GM23338 (cell line): ENCODE data around the gene LRIG1. TPM values are rescaled to one million over a fixed set of nuclear protein-coding genes. Genes with fewer than 3 reads are reported as not detected.
A peak's percentile ranks its signal among the peaks of the same experiment; 100 is the strongest.

Experiments used
- ATAC-seq: fragments of 200-7000 bp; cut with Tn5 transposase; 3 replicates; pipeline ENCODE4 v1.9.1; 2020
- DNase-seq: peaks from one replicate; pipeline ENCODE4 v3.0.0-alpha.2; 2015; ENCODE audit warnings: low spot score
- H2AFZ ChIP-seq: fragments of 200-600 bp; sonication (generic); 2 replicates; pipeline ENCODE4 v1.8.0; 2016; ENCODE audit warnings: antibody characterized with exemption, mild to moderate bottlenecking, moderate library complexity
- H3F3A ChIP-seq: fragments of 200-600 bp; sonication (generic); replicated peaks from 2 replicates; pipeline ENCODE4 v1.8.0; 2017; ENCODE audit warnings: antibody characterized with exemption, mixed run types, low read depth
- H3K27ac ChIP-seq: fragments of 200-600 bp; sonication (generic); 2 replicates; pipeline ENCODE4 v1.6.1; 2016; ENCODE audit warnings: low read depth
- H3K27me3 ChIP-seq: fragments of 200-600 bp; sonication (generic); 2 replicates; pipeline ENCODE4 v1.8.0; 2016; ENCODE audit warnings: mild to moderate bottlenecking, mixed run types, moderate library complexity; ENCODE audit not compliant: insufficient read depth
- H3K36me3 ChIP-seq: fragments of 200-600 bp; sonication (generic); 2 replicates; pipeline ENCODE4 v1.8.0; 2016; ENCODE audit warnings: mild to moderate bottlenecking; ENCODE audit not compliant: insufficient read depth
- H3K4me1 ChIP-seq: fragments of 200-600 bp; sonication (generic); 2 replicates; pipeline ENCODE4 v1.8.0; 2016; ENCODE audit warnings: mild to moderate bottlenecking, moderate library complexity; ENCODE audit not compliant: insufficient read depth
- H3K4me2 ChIP-seq: fragments of 200-600 bp; sonication (generic); 2 replicates; pipeline ENCODE4 v1.7.1; 2017; ENCODE audit warnings: mixed run types
- H3K4me3 ChIP-seq: fragments of 200-600 bp; sonication (generic); 2 replicates; pipeline ENCODE4 v1.6.1; 2016; ENCODE audit warnings: mixed run types
- H3K79me2 ChIP-seq: fragments of 200-600 bp; sonication (generic); replicated peaks from 2 replicates; pipeline ENCODE4 v1.8.0; 2017; ENCODE audit warnings: mild to moderate bottlenecking; ENCODE audit not compliant: insufficient read depth
- H3K9me2 ChIP-seq: fragments of 200-600 bp; sonication (generic); 2 replicates; pipeline ENCODE4 v1.8.0; 2017; ENCODE audit not compliant: insufficient read depth
- H4K20me1 ChIP-seq: fragments of 200-600 bp; sonication (generic); replicated peaks from 2 replicates; pipeline ENCODE4 v1.8.0; 2017; ENCODE audit warnings: mild to moderate bottlenecking; ENCODE audit not compliant: insufficient read depth
- H3K27ac Mint-ChIP-seq: 2 replicates; pipeline ENCODE4 v1.8.0; 2020; ENCODE audit warnings: inconsistent platforms, mild to moderate bottlenecking, moderate library complexity, mixed read lengths
- H3K27me3 Mint-ChIP-seq: 3 replicates; pipeline ENCODE4 v1.8.0; 2022; ENCODE audit warnings: low read depth, mild to moderate bottlenecking, moderate library complexity, mixed read lengths, inconsistent platforms; ENCODE audit not compliant: insufficient read depth, poor library complexity
- H3K36me3 Mint-ChIP-seq: 3 replicates; pipeline ENCODE4 v1.8.0; 2021; ENCODE audit warnings: low read depth, mild to moderate bottlenecking, inconsistent platforms, moderate library complexity, mixed read lengths
- H3K4me1 Mint-ChIP-seq: 3 replicates; pipeline ENCODE4 v1.8.0; 2020; ENCODE audit warnings: mild to moderate bottlenecking, inconsistent platforms, mixed read lengths
- H3K4me3 Mint-ChIP-seq: 3 replicates; pipeline ENCODE4 v1.8.0; 2021; ENCODE audit warnings: moderate library complexity, mild to moderate bottlenecking, inconsistent platforms, mixed read lengths
- H3K9me3 Mint-ChIP-seq: 3 replicates; pipeline ENCODE4 v1.8.0; 2020; ENCODE audit warnings: moderate library complexity, mild to moderate bottlenecking, inconsistent platforms, mixed read lengths
- CREB1 ChIP-seq: fragments of 250-450 bp; sonication (Bioruptor Pico); IDR thresholded peaks from 2 replicates; pipeline ENCODE4 v1.5.0; 2020; ENCODE audit warnings: low read depth, mild to moderate bottlenecking, moderate library complexity
- CTCF ChIP-seq, 2 experiments: fragments of 200-600 bp in 1 of 2; sonication (generic) in 1 of 2; conservative IDR thresholded peaks; 2 replicates each; pipeline versions ENCODE4 v1.5.1 to v1.6.1; 2016 to 2017; ENCODE audit warnings: antibody characterized with exemption in 2 of 2, low read depth in 2 of 2, mild to moderate bottlenecking in 2 of 2, moderate library complexity in 1 of 2
- ETS1 ChIP-seq: IDR thresholded peaks from 2 replicates; pipeline ENCODE4 v1.6.1; 2016; ENCODE audit warnings: antibody characterized with exemption
- EZH2 ChIP-seq: fragments of 200-600 bp; sonication (generic); IDR thresholded peaks from one replicate; pipeline ENCODE4 v1.8.0; 2017; ENCODE audit warnings: antibody characterized with exemption, mild to moderate bottlenecking, low read depth; ENCODE audit not compliant: unreplicated experiment
- EZH2phosphoT487 ChIP-seq: fragments of 200-600 bp; sonication (generic); IDR thresholded peaks from one replicate; pipeline ENCODE4 v1.8.1; 2018; ENCODE audit warnings: antibody characterized with exemption; ENCODE audit not compliant: unreplicated experiment
- JUNB ChIP-seq: IDR thresholded peaks from one replicate; pipeline ENCODE4 v1.6.1; 2016; ENCODE audit warnings: antibody characterized with exemption; ENCODE audit not compliant: unreplicated experiment
- NANOG ChIP-seq: IDR thresholded peaks from 2 replicates; pipeline ENCODE4 v1.6.1; 2016; ENCODE audit warnings: antibody characterized with exemption, borderline replicate concordance
- POLR2AphosphoS5 ChIP-seq: IDR thresholded peaks from 2 replicates; pipeline ENCODE4 v1.6.1; 2016; ENCODE audit warnings: antibody characterized with exemption, low read depth
- REST ChIP-seq: IDR thresholded peaks from one replicate; pipeline ENCODE4 v1.6.1; 2018; ENCODE audit warnings: antibody characterized with exemption; ENCODE audit not compliant: unreplicated experiment
- STAT1 ChIP-seq: IDR thresholded peaks from one replicate; pipeline ENCODE4 v1.6.1; 2016; ENCODE audit warnings: antibody characterized with exemption; ENCODE audit not compliant: unreplicated experiment
- ZNF114 ChIP-seq: fragments of 250-450 bp; sonication (Bioruptor Pico); IDR thresholded peaks from 2 replicates; pipeline ENCODE4 v1.5.0; 2020; ENCODE audit warnings: mild to moderate bottlenecking, moderate library complexity
- ZNF462 ChIP-seq: fragments of 250-450 bp; sonication (Bioruptor Pico); IDR thresholded peaks from 2 replicates; pipeline ENCODE4 v1.5.0; 2020; ENCODE audit warnings: mild to moderate bottlenecking, moderate library complexity
- polyA plus RNA-seq: library from polyadenylated mRNA; unstranded; fragments of >200 nt; fragmentation: Nextera tagmentation; extraction: Ambion mirVana; gene quantifications from 2 replicates; pipeline ENCODE4 v1.2.1, GENCODE V29; 2016
- total RNA-seq: library from RNA; depleted of rRNA; stranded (reverse); fragments of >200 nt; shearing (Covaris generic); gene quantifications from 2 replicates; pipeline ENCODE4 v1.2.3, GENCODE V29; 2014

The LRIG1 gene
- total and polyA plus RNA-seq, 2 experiments from 2014 or later: 40.0 to 134 TPM

- H3K27ac Mint-ChIP-seq: no peak overlapping the region
- Histone ChIP-seq H2AFZ (no peak overlapping the region), H4K20me1 (peaks cover 18% of the 10 kb centered on the region), H3K4me1 (no peaks in the 10 kb centered on the region), H3K4me3 (no peak overlapping the region), H3K36me3 (peaks cover 45% of the 10 kb centered on the region), H3K79me2 (peaks cover 4% of the 10 kb centered on the region), H3K4me2 (no peak overlapping the region), H3K27ac (no peak overlapping the region), H3F3A (no peaks in the 10 kb centered on the region), H3K9me2 (no peaks in the 10 kb centered on the region; the same call in 1 of the 2 replicates), H3K27me3 (no peaks in the 10 kb centered on the region)
- H3K4me3 Mint-ChIP-seq: no peak overlapping the region
- peaks cover 24% of the 10 kb centered on the region for H3K27me3 Mint-ChIP-seq
- H3K36me3 Mint-ChIP-seq: peaks cover 91% of the 10 kb centered on the region
- DNase-seq: no peak
- ATAC-seq: peak; percentile 28
- peaks cover 15% of the 10 kb centered on the region for H3K4me1 Mint-ChIP-seq
- no peaks in the 10 kb centered on the region for H3K9me3 Mint-ChIP-seq
- TF ChIP-seq CTCF (conservative IDR thresholded peaks at IDR 0.05; ENCODE audit: low read depth in 2 of 2): no peak
- no peak for TF ChIP-seq STAT1
- no peak for TF ChIP-seq ZNF114 (CRISPR knock-in tag)
- TF ChIP-seq EZH2phosphoT487: no peak
- no peak for TF ChIP-seq JUNB
- TF ChIP-seq ZNF462 (CRISPR knock-in tag): no peak
- no peak for TF ChIP-seq EZH2
- TF ChIP-seq POLR2AphosphoS5: no peak
- no peak for TF ChIP-seq REST
- TF ChIP-seq ETS1: no peak
- TF ChIP-seq CREB1 (CRISPR knock-in tag): no peak
- TF ChIP-seq NANOG: no peak
Measured at GRCh38 chr3:66395635-66396034, 105.2 kb downstream of the LRIG1 start.
